GM19395 (cell line): ENCODE data around the gene GABRA5.

Experiments
- ATAC-seq: cut with Tn5 transposase; IDR thresholded peaks from one replicate; pipeline ENCODE4 v1.9.1; 2021; ENCODE audit warnings: mild to moderate bottlenecking, moderate library complexity; ENCODE audit not compliant: unreplicated experiment

GABRA5 gene

DNA sequence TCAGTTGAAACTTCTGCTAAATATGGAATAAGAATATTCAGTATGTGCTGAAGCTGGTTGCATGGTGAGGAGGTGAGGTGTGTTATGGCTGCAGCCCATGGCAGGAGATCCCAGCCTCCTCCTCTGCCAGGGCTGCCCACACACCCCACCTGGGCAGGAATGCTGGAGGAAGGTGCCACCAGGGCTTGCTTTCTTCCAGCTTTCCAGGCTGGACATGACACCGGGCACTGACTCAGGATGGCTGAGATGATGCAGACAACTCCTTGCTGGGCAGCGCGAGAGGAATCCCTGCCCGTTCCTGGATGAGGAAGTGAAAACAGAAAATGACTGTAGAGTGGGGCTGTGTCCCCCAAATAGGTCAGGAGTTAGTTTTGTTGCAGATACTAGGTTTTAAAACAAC lies 118.2 kb downstream of the GABRA5 start:
- no peak for ATAC-seq

DNA sequence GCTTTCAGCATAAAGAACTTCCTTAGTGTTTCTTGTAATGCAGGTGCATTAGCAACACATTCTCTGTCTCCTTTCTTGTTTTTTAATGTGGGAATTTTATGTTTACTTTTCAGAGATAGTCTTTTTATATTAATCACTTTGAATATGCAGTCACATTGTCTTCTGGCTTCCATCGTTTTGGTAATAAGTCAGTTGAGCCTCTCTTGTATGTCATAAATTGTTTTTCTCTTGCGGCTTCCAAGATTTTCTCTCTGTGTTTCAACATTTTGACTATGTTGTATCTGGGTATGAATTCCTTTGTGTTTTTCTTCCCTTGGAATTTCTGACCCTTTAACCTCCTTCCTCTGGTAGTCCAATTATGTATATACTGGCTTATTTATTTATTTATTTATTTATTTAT lies 129.4 kb downstream of the GABRA5 start:
- ATAC-seq, result no peak
